GM12878 (cell line): Measurements from ENCODE around the gene WASF2. TPM values are rescaled to one million over a fixed set of nuclear protein-coding genes. Genes with fewer than 3 reads are reported as not detected.

Experiments used
- ATAC-seq: fragments of 200-7000 bp; cut with Tn5 transposase; 3 replicates; pipeline ENCODE4 v1.9.1; 2020; ENCODE audit warnings: mild to moderate bottlenecking, moderate library complexity
- BruUV-seq: library from RNA; stranded (reverse); fragments of 400-500 nt; replicated peaks from 2 replicates; lab custom pipeline; 2021; lab: Mats Ljungman, UMichigan
- CTCF ChIA-PET: fragments of 300-600 bp; sonication (Branson Sonifier 250); formaldehyde crosslinking; extraction: SDS; loops from one replicate; lab custom pipeline; 2021; ENCODE audit warnings: inconsistent platforms; lab: Yijun Ruan, JAX
- POLR2A ChIA-PET: fragments of 350-600 bp; formaldehyde crosslinking; extraction: SDS; loops from one replicate; lab custom pipeline; 2021; ENCODE audit warnings: inconsistent platforms; lab: Charles Lee
- RAD21 ChIA-PET: fragments of 300-600 bp; sonication (Branson Sonifier 250); formaldehyde crosslinking; loops from one replicate; lab custom pipeline; 2023; ENCODE audit warnings: antibody characterized with exemption; ENCODE audit not compliant: unreplicated experiment; lab: Charles Lee
- SMC1A ChIA-PET: fragments of 300-600 bp; sonication (Branson Sonifier 250); formaldehyde crosslinking; loops from one replicate; lab custom pipeline; 2023; ENCODE audit not compliant: unreplicated experiment, uncharacterized antibody; lab: Charles Lee
- DNase-seq: peaks from one replicate; pipeline ENCODE4 v3.0.0-alpha.2; 2011; ENCODE audit warnings: low read depth, low spot score
- FAIRE-seq: peaks from 3 replicates; lab custom pipeline; 2011; peaks lifted over from hg19 to GRCh38; lab: Jason Lieb, UNC
- H2AFZ ChIP-seq: 2 replicates; pipeline ENCODE4 v1.6.0; 2011; ENCODE audit warnings: low read depth, low read length, control low read depth; ENCODE audit not compliant: control insufficient read depth
- H3K27ac ChIP-seq: 2 replicates; pipeline ENCODE4 v1.5.1; 2011; ENCODE audit warnings: control low read depth; ENCODE audit not compliant: control insufficient read depth, insufficient read depth
- H3K27me3 ChIP-seq, 2 experiments: replicated peaks in 1 of 2; 2 replicates each; pipeline versions ENCODE4 v1.6.0 to v1.6.1; 2011; ENCODE audit warnings: low read length in 1 of 2; ENCODE audit not compliant: control insufficient read depth in 2 of 2, insufficient read depth in 2 of 2
- H3K36me3 ChIP-seq, 2 experiments: 2 replicates each; pipeline ENCODE4 v1.5.1; 2011; ENCODE audit warnings: low read length in 1 of 2; ENCODE audit not compliant: control insufficient read depth in 2 of 2, insufficient read depth in 2 of 2
- H3K4me1 ChIP-seq: 2 replicates; pipeline ENCODE4 v1.6.1; 2011; ENCODE audit warnings: mild to moderate bottlenecking, low read length, moderate library complexity, mixed read lengths; ENCODE audit not compliant: control insufficient read depth, insufficient read depth
- H3K4me2 ChIP-seq: 2 replicates; pipeline ENCODE4 v1.6.0; 2011; ENCODE audit warnings: control low read depth; ENCODE audit not compliant: control insufficient read depth, insufficient read depth
- H3K4me3 ChIP-seq: fragments of 200-600 bp; sonication (generic); 2 replicates; pipeline ENCODE4 v1.5.1; 2016
- H3K79me2 ChIP-seq: 2 replicates; pipeline ENCODE4 v1.6.0; 2011; ENCODE audit warnings: low read length; ENCODE audit not compliant: control insufficient read depth, insufficient read depth
- H3K9ac ChIP-seq: 2 replicates; pipeline ENCODE4 v1.8.0; 2011; ENCODE audit warnings: low read length, control low read depth, mixed read lengths; ENCODE audit not compliant: control insufficient read depth, insufficient read depth
- H3K9me3 ChIP-seq: replicated peaks from 3 replicates; pipeline ENCODE4 v1.5.1; 2011; ENCODE audit warnings: mild to moderate bottlenecking, low read length; ENCODE audit not compliant: control insufficient read depth, insufficient read depth
- H4K20me1 ChIP-seq: 2 replicates; pipeline ENCODE4 v1.6.0; 2011; ENCODE audit not compliant: control insufficient read depth, insufficient read depth
- BACH1 ChIP-seq: fragments of 450-650 bp; IDR thresholded peaks from 2 replicates; pipeline ENCODE4 v1.6.1; 2017; ENCODE audit warnings: mild to moderate bottlenecking, borderline replicate concordance
- BCL11A ChIP-seq: IDR thresholded peaks from 2 replicates; pipeline ENCODE4 v1.6.1; 2011; ENCODE audit warnings: low read depth, low read length
- BCL3 ChIP-seq: IDR thresholded peaks from 2 replicates; pipeline ENCODE4 v1.6.1; 2011; ENCODE audit warnings: borderline replicate concordance, low read depth, mild to moderate bottlenecking, moderate library complexity, low read length; ENCODE audit not compliant: insufficient read depth, poor library complexity, severe bottlenecking
- EP300 ChIP-seq, 2 experiments: fragments of 150-350 bp in 1 of 2; IDR thresholded peaks; 2 replicates each; pipeline ENCODE4 v1.6.1; 2011 to 2012; ENCODE audit warnings: low read depth in 2 of 2, low read length in 2 of 2, borderline replicate concordance in 1 of 2, improper control_type of control experiment in 1 of 2, inconsistent platforms in 1 of 2; ENCODE audit not compliant: control insufficient read depth in 1 of 2
- FOS ChIP-seq: IDR thresholded peaks from 3 replicates; pipeline ENCODE4 v1.6.1; 2011; ENCODE audit warnings: borderline replicate concordance; ENCODE audit not compliant: insufficient read length; ENCODE audit errors: extremely low read depth
- GATAD2B ChIP-seq: fragments of 450-650 bp; conservative IDR thresholded peaks from 2 replicates; pipeline ENCODE4 v1.6.1; 2017; ENCODE audit warnings: low read depth, mild to moderate bottlenecking, moderate library complexity
- HCFC1 ChIP-seq: fragments of 150-350 bp; IDR thresholded peaks from 2 replicates; pipeline ENCODE4 v1.6.1; 2014; ENCODE audit warnings: low read length
- JUNB ChIP-seq: IDR thresholded peaks from 2 replicates; pipeline ENCODE4 v1.6.1; 2016; ENCODE audit warnings: antibody characterized with exemption, mild to moderate bottlenecking
- KAT2A ChIP-seq: conservative IDR thresholded peaks from 2 replicates; pipeline ENCODE4 v1.6.1; 2011; ENCODE audit warnings: low read depth, low read length; ENCODE audit not compliant: control insufficient read depth
- MXI1 ChIP-seq: fragments of 150-350 bp; IDR thresholded peaks from 2 replicates; pipeline ENCODE4 v1.6.1; 2011; ENCODE audit warnings: low read depth, mild to moderate bottlenecking, inconsistent platforms, low read length, improper control_type of control experiment
- NR2F1 ChIP-seq: fragments of 450-650 bp; conservative IDR thresholded peaks from 2 replicates; pipeline ENCODE4 v1.6.1; 2017; ENCODE audit warnings: mild to moderate bottlenecking
- RAD21 ChIP-seq: IDR thresholded peaks from 2 replicates; pipeline ENCODE4 v1.6.1; 2011; ENCODE audit warnings: mild to moderate bottlenecking, low read depth, low read length, moderate library complexity; ENCODE audit not compliant: insufficient read depth
- RB1 ChIP-seq: fragments of 450-650 bp; formaldehyde crosslinking; IDR thresholded peaks from 2 replicates; pipeline ENCODE4 v1.6.1; 2017; ENCODE audit warnings: mild to moderate bottlenecking, borderline replicate concordance
- SMC3 ChIP-seq: IDR thresholded peaks from 2 replicates; pipeline ENCODE4 v1.6.1; 2011; ENCODE audit warnings: low read length, improper control_type of control experiment, borderline replicate concordance
- SUZ12 ChIP-seq: fragments of 200-600 bp; sonication (generic); IDR thresholded peaks from one replicate; pipeline ENCODE4 v1.6.1; 2018; ENCODE audit warnings: antibody characterized with exemption, mild to moderate bottlenecking; ENCODE audit not compliant: unreplicated experiment
- YY1 ChIP-seq: IDR thresholded peaks from 2 replicates; pipeline ENCODE4 v1.6.1; 2011; ENCODE audit warnings: low read depth, mild to moderate bottlenecking, low read length
- ZNF384 ChIP-seq: IDR thresholded peaks from 2 replicates; pipeline ENCODE4 v1.6.1; 2012; ENCODE audit warnings: low read depth, mild to moderate bottlenecking, low read length, improper control_type of control experiment, borderline replicate concordance
- ZNF622 ChIP-seq: fragments of 450-650 bp; IDR thresholded peaks from 2 replicates; pipeline ENCODE4 v1.6.1; 2017; ENCODE audit warnings: mild to moderate bottlenecking, inconsistent platforms
- WGBS: methylation state at CpG from one replicate; pipeline ENCODE4 v1.1.6; 2016; ENCODE audit warnings: low lambda C conversion rate; ENCODE audit not compliant: insufficient replicate concordance, insufficient coverage; ENCODE audit errors: missing lambda C conversion rate; 5-methylcytosine and 5-hydroxymethylcytosine counted together
- in situ Hi-C: fragments of 300-500 bp; cut with MboI; formaldehyde crosslinking; loops from 9 replicates; pipeline ENCODE4 v1.14.3; 2018; ENCODE audit warnings: mixed read lengths
- intact Hi-C: fragments of 100-400 bp; cut with micrococcal nuclease; formaldehyde crosslinking; loops from one replicate; pipeline ENCODE4 v1.14.2; 2022; ENCODE audit not compliant: unreplicated experiment
- polyA plus RNA-seq, 11 experiments: library from polyadenylated mRNA; depleted of rRNA in 4 of 11; unstranded in 6 of 11; stranded (reverse) in 5 of 11; fragments of >200 nt; fragmentation: Nextera tagmentation in 4 of 11; fragmentation: Illumina TruSeq in 1 of 11; extraction: Ambion mirVana in 4 of 11; extraction: Trizol in 1 of 11; gene quantifications; 1 replicate in 1 of 11; 2 replicates in 10 of 11; pipeline versions ENCODE4 v1.2.1 to v1.2.3, GENCODE V29; 2011 to 2016; ENCODE audit warnings: inconsistent platforms in 2 of 11, missing spikeins in 2 of 11, low read depth in 1 of 11
- total RNA-seq, 4 experiments: library from RNA; depleted of rRNA in 3 of 4; stranded (reverse); fragments of >200 nt in 3 of 4; fragmentation: Illumina TruSeq in 1 of 4; extraction: Trizol in 1 of 4; gene quantifications; 2 replicates each; pipeline versions ENCODE4 v1.2.1 to v1.2.3, GENCODE V29; 2013 to 2021
- TF ChIP-seq, protein P1 (sequence below), 3 experiments: IDR thresholded peaks in 2 of 3; conservative IDR thresholded peaks in 1 of 3; 2 replicates each; pipeline ENCODE4 v1.5.1; 2011; ENCODE audit warnings: low read depth in 3 of 3, low read length in 3 of 3, mild to moderate bottlenecking in 3 of 3, control low read depth in 2 of 3, moderate library complexity in 2 of 3, inconsistent platforms in 1 of 3, mixed read lengths in 1 of 3; ENCODE audit not compliant: control insufficient read depth in 2 of 3, insufficient read depth in 1 of 3; ENCODE audit errors: extremely low read depth in 1 of 3

Gene WASF2
- total and polyA plus RNA-seq, 10 of the 15 experiments (the other 5 are each of a cell fraction or from before 2014, with no cell fraction given), result 7.0 to 111 (median 37.1) TPM

DNA sequence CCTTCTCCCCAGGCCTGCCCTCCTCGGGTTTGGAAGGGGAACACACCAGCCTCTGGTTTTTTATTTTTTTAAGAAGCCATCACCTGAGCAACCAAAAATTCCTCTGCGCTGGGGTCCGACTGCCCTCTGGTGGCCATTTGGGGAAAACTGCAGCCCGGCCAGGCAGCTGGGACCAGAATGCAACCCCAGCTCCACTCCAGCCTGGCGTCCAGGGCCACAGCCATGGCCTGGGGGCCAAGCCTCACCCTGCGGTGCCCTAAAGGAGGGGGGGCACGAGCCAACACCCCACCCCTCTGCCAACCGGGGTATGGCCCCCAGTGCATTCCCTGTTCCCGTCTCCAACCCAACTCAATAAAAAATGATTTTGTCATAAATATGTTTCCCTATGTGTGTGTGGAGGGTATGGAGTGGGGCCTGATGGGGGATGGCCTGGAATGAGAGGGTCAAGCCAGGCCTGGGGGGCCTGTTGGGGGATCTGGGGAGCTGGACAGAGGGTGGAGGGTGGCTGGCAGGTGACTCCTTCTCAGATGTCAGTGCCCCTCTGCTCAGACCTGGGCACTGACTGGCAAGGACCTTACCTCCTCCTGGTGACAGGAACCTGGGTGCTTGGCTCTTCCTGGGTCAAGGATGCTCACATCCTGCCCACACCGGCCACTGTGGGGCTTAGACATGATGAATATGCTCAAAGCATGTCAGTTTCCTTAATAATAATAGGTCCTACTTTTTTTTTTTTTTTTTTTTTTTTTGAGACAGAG, 94.3 kb downstream of the WASF2 start:
- Histone ChIP-seq H3K9ac (no peak overlapping the region), H3K9me3 (no peaks in the 10 kb centered on the region), H3K27me3 (no peaks in the 10 kb centered on the region), H3K36me3 (no peaks in the 10 kb centered on the region), H2AFZ (no peak overlapping the region), H3K4me2 (no peak overlapping the region), H3K4me3 (no peak overlapping the region), H3K79me2 (no peaks in the 10 kb centered on the region), H3K4me1 (peaks cover 8% of the 10 kb centered on the region), H3K27ac (no peak overlapping the region), H4K20me1 (no peaks in the 10 kb centered on the region)
- ChIA-PET POLR2A (interaction anchor here (0.7 to 2.9 kb wide), 4 partner anchors 19 to 273 kb away, joined by 4 to 16 read pairs (median 5); no protein-coding TSS in a partner anchor), SMC1A (interaction anchor here (0.6 to 5.6 kb wide), 16 partner anchors 8 to 351 kb away, joined by 3 to 54 read pairs (median 6); partner anchors contain the start of gene AHDC1), RAD21 (interaction anchor here (0.7 to 4.9 kb wide), 27 partner anchors 9 to 351 kb away, joined by 3 to 103 read pairs (median 4); partner anchors contain the start of gene SYTL1), CTCF (interaction anchor here (0.6 to 13.5 kb wide), 42 partner anchors 9 to 352 kb away, joined by 3 to 265 read pairs (median 5); partner anchors contain the start of genes AHDC1, CD164L2, FAM76A and MAP3K6)
- ATAC-seq, result peak; percentile 70
- intact Hi-C loops, result loop anchor here (1.0 to 2.0 kb wide), 2 partner anchors 268 to 293 kb away; no protein-coding TSS in a partner anchor
- peak; percentile 35 for FAIRE-seq
- in situ Hi-C loops, result loop anchor here (5.0 kb wide), 1 partner anchor 267 kb away; no protein-coding TSS in a partner anchor
- no peak for DNase-seq
- TF ChIP-seq FOS, result no peak
- no peak for TF ChIP-seq SUZ12
- 0 out of 2 replicates have a peak, but pooled peaks have one; percentile 21 for TF ChIP-seq BACH1
- peak; percentile 81 for TF ChIP-seq YY1
- no peak for TF ChIP-seq JUNB
- TF ChIP-seq HCFC1, result 0 out of 2 replicates have a peak, but pooled peaks have one; percentile 23
- no peak for TF ChIP-seq NR2F1
- no peak for TF ChIP-seq BCL11A
- TF ChIP-seq RAD21, result peak; percentile 95
- TF ChIP-seq RB1, result peak; percentile 74; the same call in 1 of the 2 replicates
- peak; percentile 93 for TF ChIP-seq SMC3
- peak; percentile 59; the same call in 1 of the 2 replicates for TF ChIP-seq MXI1
- no peak for TF ChIP-seq ZNF622
- TF ChIP-seq, protein P1, sequence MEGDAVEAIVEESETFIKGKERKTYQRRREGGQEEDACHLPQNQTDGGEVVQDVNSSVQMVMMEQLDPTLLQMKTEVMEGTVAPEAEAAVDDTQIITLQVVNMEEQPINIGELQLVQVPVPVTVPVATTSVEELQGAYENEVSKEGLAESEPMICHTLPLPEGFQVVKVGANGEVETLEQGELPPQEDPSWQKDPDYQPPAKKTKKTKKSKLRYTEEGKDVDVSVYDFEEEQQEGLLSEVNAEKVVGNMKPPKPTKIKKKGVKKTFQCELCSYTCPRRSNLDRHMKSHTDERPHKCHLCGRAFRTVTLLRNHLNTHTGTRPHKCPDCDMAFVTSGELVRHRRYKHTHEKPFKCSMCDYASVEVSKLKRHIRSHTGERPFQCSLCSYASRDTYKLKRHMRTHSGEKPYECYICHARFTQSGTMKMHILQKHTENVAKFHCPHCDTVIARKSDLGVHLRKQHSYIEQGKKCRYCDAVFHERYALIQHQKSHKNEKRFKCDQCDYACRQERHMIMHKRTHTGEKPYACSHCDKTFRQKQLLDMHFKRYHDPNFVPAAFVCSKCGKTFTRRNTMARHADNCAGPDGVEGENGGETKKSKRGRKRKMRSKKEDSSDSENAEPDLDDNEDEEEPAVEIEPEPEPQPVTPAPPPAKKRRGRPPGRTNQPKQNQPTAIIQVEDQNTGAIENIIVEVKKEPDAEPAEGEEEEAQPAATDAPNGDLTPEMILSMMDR (IDR thresholded peaks at IDR 0.05 in 2 of 3, conservative IDR thresholded peaks at IDR 0.05 in 1 of 3; ENCODE audit: control insufficient read depth in 2 of 3, extremely low read depth in 1 of 3, insufficient read depth in 1 of 3, low read depth in 3 of 3, low read length in 3 of 3), result peak; percentile 91 to 95 (median 94)
- TF ChIP-seq GATAD2B, result no peak
- TF ChIP-seq ZNF384, result peak; percentile 99
- TF ChIP-seq EP300 (IDR thresholded peaks at IDR 0.05; ENCODE audit: borderline replicate concordance in 1 of 2, control insufficient read depth in 1 of 2, low read depth in 2 of 2, low read length in 2 of 2), result 0 out of 4 replicates have a peak, but pooled peaks of 1 of the 2 experiments have one; percentile 34
- TF ChIP-seq KAT2A, result no peak
- TF ChIP-seq BCL3, result no peak
- no TSS peak for BruUV-seq
- WGBS, result 2% methylated on average over 10 of the region's 10 CpGs
